ENCODE data around the gene ARHGAP24. TPM values are rescaled to one million over a fixed set of nuclear protein-coding genes. Genes with fewer than 3 reads are reported as not detected.
A peak's percentile ranks its signal among the peaks of the same experiment; 100 is the strongest.
"Not testable (repeated sequence)": the region's sequence is repeated elsewhere in the genome, so short reads cannot be mapped to it uniquely, and the experiment has no call there.

Gene ARHGAP24
- total RNA-seq, 1 experiment from 2014 or later = 35.7 TPM

DNA sequence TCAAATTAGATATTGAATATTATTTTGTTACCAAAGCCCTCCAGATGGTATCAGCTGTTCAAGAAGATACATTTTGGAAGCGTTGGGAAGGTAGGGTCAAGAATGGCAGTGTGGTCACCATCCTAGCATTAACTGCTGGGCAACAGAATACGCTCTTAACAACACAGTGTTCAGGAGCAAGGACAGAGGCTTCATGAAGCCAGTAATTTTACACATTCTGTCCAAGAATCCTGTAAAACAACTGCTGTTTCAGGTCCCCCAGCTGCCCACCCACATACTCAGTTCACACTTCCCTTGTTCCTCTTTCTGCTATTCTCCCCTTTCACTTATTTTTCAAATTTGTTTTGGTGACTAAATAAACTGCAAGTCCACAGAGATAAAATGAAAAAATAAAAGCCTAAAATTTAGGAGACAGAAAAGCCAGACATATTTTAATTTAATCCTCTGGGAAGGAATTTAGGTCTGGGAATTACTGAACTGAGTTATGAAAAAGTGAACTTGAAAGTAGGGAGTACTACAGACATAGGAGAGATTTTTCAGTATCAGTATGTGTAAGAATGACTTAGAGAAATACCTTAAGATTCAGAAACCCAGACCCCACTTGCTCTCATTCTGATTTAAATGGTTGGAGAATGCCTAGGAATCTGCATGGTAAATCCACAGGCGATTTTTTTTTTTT lies 478.2 kb downstream of the ARHGAP24 start:
- peak; percentile 78 for DNase-seq (ENCODE audit: low read depth)

DNA sequence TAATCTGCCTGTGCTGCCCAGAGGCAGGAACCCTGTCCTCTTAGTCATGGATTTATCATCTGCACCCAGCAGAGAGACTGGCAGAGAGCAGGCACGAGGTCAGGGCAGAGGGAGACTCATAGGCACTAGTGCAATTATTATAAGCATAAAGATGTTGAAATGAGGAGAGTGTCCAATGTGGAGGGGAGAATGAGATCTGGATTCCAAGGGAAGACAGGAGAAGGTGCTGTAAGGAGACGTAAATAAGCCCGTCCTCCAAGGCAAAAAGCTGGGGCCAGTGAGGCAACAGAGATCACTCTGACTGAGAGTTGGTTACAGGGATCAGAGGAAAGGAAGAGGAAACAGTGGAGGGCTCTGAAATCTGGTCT lies 478.7 kb downstream of the ARHGAP24 start:
- peak; percentile 97 for DNase-seq (ENCODE audit: low read depth)

DNA sequence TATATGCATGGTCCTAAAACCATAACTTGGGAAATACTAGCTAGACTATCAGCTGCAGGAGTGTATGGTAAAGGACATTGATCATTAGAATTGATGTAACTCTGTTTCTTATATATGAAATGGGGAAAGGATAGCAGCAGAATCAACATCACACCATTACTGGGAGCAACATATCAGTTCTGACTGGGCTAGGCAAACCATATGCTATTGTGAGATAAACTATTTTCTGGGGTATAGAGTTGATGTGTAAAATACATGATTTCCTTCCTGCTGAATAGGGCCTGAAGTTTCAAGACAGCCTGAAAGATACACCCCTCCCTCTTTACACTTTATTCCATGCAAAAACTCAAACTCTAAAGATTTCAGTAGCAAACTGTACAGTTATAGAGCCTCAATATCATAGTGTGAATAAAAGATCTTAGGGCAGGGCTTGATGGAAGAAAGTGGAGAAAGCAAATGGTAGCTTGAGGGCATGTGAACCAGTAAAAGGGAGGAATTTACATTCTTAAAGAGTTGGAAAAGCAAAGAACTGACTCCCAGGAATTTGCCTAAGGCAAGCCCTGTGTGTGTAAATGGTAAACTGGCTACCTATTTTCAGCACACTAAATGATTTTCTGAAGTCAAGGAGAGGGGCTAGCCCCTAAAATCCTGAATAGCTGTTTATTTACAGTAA lies 480.8 kb downstream of the ARHGAP24 start:
- no peak for DNase-seq (ENCODE audit: low read depth)

DNA sequence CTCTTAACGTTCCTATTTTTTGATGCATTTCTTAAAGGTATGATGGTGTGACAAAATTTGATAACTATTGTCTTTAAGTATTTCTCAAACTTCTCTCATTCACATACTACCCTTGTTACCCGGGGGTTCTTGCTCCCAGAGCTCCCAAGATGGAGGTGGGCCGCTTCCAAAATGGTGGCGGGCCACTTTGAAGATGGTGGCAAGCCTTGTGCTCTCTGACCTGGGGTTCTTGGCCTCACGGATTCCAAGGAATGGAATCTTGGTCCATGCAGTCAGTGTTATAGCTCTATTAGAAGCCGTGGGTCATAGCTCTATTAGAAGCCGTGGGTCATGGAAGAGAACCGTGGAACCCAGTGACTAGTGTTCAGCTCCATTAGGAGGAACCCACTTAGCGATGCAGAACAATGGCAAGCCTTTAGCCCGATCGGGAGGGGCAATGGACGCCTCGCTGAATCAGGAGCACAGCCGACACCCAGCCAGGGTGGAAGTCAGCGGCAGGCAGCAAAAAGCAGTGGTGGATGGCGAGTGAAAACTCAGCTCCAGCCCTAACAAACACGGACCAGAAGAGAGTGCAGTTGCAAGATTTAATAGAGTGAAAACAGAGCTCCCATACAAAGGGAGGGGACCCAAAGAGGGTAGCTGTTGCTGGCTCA lies 481.5 kb downstream of the ARHGAP24 start:
- DNase-seq (ENCODE audit: low read depth) = no peak

DNA sequence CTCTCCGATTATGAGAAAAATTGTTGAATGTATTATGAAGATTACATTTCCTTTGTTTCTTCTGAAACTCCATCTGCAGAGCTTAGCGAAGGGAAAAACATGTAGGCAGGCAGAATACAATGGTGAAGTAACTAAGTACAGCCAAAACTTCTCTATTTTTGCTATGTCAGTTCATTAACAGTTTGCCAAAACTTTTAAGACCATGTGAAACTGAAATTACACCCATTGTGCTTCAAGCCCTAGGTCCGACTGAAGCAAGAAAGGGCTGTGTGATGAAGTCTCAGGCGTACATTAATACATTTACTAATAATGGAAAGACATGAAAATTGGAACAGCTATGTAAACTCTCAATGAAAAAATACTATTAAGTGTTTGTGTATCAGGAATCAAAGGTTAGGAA lies 486.9 kb downstream of the ARHGAP24 start:
- no peak for DNase-seq (ENCODE audit: low read depth)

DNA sequence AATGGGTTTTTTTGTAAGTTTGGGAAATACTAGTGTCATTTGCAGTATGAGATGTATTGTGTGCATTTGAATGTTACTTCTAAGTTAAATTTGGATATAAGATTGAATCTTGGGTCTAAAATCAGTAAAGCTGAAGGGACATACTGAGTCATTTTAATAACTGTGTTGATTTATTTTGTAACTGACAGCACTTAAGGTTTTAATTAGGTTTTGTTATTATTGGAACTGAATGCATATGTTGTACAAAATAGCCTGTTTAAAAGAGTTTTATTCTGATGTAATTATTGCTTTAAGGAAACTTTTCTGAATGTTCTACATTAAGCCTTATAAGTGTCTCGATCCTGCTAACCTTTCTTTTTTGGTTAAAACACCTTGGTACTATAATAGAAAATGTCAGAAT lies 488.3 kb downstream of the ARHGAP24 start:
- no peak for DNase-seq (ENCODE audit: low read depth)

DNA sequence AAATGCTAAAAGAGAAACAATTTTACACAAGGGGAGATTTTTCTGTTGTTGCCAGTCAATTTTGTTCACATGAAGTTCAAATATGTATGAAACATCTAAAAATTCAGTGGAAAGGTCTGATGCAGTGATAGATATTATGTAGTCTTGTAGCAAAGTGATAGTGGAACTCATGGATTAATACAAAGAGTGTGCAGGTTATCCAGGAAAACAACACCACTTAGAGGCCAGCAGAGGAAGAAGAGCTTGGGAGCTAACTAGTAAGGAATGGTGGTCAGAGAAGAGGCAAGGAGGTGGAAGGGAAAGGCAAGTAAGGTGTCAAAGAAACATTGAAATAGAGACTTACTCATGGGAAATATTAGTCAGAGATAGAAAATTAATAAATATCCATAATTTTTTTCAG lies 489.3 kb downstream of the ARHGAP24 start:
- DNase-seq (ENCODE audit: low read depth) = peak; percentile 22

DNA sequence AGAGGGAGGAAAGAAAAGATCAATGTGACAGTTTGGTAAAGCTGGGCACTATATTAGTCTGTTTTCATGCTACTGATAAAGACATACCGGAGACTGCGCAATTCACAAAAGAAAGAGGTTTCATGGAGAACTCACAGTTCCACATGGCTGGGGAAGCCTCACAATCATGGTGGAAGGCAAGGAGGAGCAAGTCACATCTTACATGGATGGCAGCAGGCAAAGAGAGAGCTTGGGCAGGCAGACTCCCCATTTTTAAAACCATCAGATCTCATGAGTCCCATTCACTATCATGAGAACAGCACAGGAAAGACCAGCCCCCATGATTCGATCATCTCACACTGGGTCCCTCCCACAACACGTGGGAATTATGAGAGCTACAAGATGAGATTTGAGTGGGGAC lies 490.1 kb downstream of the ARHGAP24 start:
- not testable (repeated sequence) for DNase-seq (ENCODE audit: low read depth)

DNA sequence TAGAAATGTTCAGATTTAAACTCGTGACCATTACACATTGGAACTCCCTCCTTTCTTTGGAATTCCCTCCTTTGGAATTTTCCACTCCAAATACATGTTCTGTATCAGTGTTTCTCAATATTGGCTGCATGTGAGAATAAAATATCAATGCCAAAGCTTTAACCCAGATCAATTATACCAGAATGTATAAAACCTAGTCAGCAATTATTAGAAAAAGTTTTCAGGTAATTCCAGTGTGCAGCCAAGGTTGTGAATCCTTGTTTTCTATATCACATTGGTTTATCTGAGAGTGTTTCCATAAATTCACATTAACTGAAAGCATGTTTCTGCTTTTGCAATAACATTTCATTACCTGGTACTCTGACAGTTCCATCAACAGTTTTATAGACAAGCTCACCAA lies 490.6 kb downstream of the ARHGAP24 start:
- DNase-seq (ENCODE audit: low read depth) = no peak

DNA sequence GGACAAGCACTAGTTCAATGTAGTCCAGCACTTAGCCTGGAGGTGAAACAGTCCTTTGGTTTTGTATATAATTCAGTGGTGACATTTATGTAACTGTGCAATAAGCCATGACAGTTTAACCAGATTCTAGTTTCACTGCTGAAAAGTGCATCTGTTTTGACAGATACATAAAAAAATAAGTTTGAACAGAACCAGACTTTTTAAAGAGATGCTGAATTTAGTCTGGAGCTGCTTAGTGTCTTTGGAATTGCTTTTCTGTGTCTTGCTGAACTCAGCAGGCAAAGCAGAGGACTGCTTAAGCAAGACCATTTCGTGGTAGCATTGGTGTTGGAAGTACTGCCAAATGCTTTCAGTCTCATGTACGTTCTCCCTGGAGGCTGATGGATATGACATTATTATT lies 491.4 kb downstream of the ARHGAP24 start:
- no peak for DNase-seq (ENCODE audit: low read depth)

DNA sequence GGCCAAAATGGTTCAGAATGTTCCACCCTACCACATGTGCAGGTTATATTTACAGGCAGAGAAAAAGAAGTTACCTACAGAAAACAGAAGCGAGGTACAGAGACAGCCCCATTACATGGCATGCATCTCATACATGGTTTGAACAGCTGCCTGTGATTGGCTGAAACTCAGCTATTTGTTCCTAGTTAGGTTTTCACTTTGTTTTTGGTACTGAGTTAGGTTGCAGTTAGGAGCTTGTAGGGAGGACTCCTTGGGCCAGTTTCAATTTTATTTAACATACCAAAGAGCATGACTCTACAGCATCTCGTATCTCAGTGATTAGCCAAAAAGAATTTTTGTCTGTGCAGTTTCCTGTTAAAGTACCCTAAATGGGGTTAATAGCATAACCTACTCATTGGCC lies 492.9 kb downstream of the ARHGAP24 start:
- peak; percentile 55 for DNase-seq (ENCODE audit: low read depth)

DNA sequence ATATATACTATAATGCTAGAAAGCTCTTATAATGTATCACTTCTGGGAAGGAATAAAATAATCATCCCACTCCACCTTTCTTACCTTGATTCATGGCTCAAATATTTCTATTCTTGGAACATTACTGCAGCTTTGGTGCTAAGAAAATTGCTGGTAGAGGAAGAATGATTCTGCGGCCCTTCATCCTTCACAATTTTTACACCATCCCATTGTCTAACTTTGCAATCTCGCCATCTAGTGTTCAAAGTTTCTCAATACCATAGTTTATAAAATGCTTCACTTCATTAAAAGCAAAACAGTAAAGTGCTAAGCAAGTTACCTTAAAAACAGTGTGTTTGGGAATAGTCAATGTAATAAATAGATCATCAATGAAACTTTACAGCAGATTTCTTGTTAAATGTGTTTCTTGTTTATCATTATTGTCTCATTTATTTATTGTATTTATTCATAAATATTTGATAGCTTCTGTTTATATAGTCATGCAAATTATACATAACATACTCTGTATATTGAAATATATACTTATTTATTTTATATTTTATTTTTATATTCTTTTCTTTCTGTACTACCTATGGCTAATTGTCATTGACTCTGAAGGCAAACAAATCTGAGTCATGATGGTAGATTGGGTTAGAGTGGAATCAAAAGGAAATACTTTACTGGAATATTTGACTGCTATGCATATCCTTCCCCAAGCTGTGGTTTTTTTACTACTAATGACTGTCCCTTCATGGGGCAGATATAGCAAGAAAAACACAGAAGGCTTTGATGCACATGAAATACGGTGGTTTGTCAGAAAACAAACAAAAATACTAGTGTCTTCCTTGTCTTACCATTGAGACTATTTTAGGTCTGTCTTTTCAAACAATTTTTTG lies 494.2 kb downstream of the ARHGAP24 start:
- DNase-seq (ENCODE audit: low read depth) = peak; percentile 75

DNA sequence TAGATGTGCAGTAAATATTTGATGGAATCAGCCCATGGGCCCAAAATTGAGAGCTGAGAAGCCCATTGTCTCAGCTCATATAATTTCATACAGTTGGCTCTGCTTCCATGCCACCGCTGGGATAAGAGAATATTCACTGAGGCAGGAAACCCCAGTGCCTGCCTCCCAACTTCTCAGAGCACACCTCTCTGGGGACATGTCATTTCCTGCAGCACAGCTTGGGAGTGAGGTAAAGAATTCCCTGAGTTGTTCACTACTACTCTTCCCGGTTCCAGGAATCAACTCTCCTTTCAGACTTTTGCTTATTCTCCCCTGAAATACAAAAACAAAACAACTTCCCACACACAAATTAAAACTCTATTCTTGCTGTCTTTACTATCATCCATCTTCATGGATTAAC lies 495.6 kb downstream of the ARHGAP24 start:
- DNase-seq (ENCODE audit: low read depth) = peak; percentile 25

DNA sequence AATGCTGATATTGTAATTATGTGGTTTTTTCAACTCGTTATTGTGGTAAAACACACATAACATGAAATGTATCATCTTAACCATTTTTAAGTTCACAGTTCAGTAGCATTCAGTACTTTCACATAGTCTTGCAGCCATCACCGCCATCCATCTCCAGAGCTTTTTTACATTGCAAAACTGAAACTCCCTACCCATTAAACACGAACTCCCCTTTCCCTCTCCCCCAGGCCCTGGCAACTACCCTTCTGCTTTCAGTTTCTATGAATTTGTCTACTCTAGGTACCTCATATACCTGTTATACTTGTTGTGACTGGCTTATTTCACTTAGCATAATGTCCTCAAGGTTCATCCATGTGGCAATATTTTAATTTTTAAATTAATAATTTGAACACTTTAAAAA lies 504.3 kb downstream of the ARHGAP24 start:
- DNase-seq (ENCODE audit: low read depth) = no peak

DNA sequence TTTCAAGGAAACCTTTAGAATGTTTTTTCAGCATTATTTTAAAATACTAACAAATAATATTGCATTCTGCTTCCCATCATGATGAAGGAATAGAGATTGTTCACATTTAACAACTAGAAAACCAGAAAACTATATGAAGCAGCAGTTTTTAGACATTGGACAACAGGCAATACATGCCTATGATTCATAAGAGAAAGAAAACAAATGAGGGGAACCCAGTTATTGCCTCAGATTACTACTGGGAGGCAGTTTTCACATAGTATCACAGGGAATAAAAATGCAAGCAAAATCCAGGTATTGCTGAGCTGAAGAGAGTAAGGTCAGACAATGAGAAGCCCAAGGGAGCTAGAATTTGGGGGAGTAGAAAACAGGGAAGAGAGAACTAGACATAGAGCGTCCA lies 511.3 kb downstream of the ARHGAP24 start:
- no peak for DNase-seq (ENCODE audit: low read depth)

DNA sequence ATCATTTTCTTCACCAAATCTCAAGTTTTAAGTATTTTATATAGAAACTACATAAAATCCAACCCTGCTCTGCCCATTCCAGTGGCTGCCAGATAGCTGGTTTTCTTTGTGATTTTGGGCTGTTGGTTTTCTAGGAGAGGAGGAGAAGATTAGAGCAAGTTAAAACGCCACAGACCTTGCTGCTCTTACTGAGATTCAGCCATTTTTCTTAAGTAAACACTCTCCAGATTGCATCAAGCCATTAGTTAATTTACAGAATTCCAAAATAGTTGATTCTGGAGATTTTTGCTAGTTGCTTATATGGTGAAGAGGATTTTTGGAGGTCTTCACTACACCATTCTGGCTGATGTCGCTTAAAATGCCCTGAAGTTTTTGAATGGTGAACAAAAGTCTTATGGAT lies 518.7 kb downstream of the ARHGAP24 start:
- DNase-seq (ENCODE audit: low read depth) = no peak

DNA sequence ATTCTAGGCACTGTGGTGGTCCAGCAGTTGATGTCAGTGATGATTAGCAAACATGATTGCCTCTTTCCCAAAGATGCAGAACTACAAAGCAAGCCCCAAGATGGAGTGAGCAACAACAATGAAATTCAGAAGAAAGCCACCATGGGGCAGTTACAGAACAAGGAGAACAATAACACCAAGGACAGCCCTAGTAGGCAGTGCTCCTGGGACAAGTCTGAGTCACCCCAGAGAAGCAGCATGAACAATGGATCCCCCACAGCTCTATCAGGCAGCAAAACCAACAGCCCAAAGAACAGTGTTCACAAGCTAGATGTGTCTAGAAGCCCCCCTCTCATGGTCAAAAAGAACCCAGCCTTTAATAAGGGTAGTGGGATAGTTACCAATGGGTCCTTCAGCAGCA lies 519.6 kb downstream of the ARHGAP24 start:
- peak; percentile 21 for DNase-seq (ENCODE audit: low read depth)

DNA sequence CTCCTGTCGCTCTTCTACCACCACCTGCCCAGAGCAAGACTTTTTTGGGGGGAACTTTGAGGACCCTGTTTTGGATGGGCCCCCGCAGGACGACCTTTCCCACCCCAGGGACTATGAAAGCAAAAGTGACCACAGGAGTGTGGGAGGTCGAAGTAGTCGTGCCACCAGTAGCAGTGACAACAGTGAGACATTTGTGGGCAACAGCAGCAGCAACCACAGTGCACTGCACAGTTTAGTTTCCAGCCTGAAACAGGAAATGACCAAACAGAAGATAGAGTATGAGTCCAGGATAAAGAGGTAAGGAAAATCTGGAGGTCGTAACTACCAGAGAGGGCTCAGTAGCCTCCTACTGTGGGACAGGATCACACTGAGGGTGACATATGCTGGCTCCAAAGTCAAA lies 520.4 kb downstream of the ARHGAP24 start:
- no peak for DNase-seq (ENCODE audit: low read depth)

DNA sequence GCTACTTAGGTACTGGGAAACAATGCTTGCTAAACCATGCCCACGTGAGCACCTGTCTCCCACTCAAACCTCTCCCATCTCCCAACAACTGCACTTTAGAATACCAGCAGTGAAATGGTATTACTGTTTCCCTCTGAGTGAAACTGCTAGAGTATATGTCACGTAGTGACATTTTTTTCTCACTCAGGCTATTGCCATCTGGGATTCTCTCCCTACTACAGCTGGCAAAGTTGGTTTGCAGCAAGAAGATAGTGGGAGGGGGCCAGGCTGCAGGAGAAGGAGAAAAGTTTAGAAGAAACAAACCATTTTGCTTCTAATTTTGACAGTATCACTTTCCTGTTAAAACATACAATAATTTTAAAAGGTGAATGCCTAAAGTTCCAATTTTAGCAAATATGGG lies 526.6 kb downstream of the ARHGAP24 start:
- no peak for DNase-seq (ENCODE audit: low read depth)

DNA sequence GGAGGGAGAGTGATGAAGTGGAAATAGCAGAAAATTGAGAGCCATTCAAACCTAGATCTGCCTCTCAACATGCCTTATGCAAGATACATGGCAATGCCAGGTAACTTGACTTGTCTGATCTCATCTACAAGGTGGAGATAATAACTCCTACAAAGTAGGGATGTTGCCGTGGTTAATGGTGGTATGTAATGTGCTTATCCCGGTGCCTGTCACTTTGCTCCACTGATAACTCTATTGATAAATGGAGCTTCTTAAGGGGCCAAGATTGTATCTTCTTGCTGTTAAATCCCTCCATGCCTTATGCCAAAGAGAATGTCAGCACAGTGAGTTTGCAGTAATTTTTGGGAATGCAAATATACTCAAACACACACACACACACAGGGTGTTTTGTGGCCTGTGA lies 529.1 kb downstream of the ARHGAP24 start:
- no peak for DNase-seq (ENCODE audit: low read depth)

DNA sequence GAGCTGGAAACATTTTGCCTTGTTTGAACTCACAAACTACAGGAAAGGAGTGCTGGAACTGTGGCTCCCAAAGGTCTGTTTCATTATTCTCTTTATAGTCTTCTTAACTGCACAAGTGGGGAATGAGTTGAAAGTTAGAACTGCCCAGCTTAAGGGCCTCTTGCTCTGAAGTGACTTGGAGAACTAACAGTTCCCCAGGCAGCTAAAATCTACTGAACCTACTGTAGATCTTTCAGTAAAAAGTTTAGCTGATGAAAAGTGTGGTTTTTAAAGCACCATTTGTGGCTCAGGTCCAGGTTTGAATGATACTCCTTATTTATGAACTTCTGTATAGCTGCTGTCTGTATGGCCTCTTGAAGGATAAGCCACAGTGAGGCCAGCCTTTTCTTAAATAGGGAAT lies 531.1 kb downstream of the ARHGAP24 start:
- DNase-seq (ENCODE audit: low read depth) = no peak

DNA sequence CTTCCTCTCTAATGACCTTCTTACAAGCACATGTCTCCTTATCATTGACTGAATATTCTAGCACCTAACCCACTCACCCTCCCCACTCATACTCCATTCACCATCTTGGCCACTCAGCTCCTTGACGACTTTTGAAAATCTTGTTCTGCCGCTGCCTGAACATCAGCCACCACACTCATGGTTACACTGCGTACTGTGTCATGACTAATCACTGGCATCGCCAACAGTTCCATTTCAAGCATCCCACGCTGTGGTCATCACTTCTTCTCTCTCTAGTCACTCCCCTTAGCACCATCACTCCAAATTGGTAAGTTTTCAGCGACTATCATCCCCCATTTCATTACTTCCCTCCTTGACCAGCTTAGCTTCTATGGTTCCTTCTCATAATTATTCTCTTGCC lies 532.1 kb downstream of the ARHGAP24 start:
- no peak for DNase-seq (ENCODE audit: low read depth)
